Activated CD4-positive, alpha-beta T cell treated with anti-CD3 and anti-CD28 coated beads, Interleukin-2, amount 10 ng/mL, durations not matched to agents 24 days and 14 days (primary cell): ENCODE data around the gene RXRA. TPM values are rescaled to one million over a fixed set of nuclear protein-coding genes. Genes with fewer than 3 reads are reported as not detected.

ENCODE experiments used
- DNase-seq: peaks from one replicate; pipeline ENCODE4 v3.0.0; 2022
- H3K27ac Mint-ChIP-seq: one replicate; pipeline ENCODE4 v1.8.0; 2022; ENCODE audit warnings: mild to moderate bottlenecking, mixed read lengths
- H3K27me3 Mint-ChIP-seq: one replicate; pipeline ENCODE4 v1.8.0; 2022; ENCODE audit warnings: mixed read lengths
- H3K36me3 Mint-ChIP-seq: one replicate; pipeline ENCODE4 v1.8.0; 2022; ENCODE audit warnings: low read depth, mild to moderate bottlenecking, mixed read lengths
- H3K4me1 Mint-ChIP-seq: one replicate; pipeline ENCODE4 v1.8.0; 2021; ENCODE audit warnings: mixed read lengths
- H3K4me3 Mint-ChIP-seq: one replicate; pipeline ENCODE4 v1.8.0; 2022; ENCODE audit warnings: mild to moderate bottlenecking, moderate library complexity, mixed read lengths
- H3K9me3 Mint-ChIP-seq: one replicate; pipeline ENCODE4 v1.8.0; 2021; ENCODE audit warnings: mixed read lengths
- intact Hi-C: fragments of 100-400 bp; cut with micrococcal nuclease; formaldehyde crosslinking; loops from one replicate; pipeline ENCODE4 v1.15.1; 2023
- total RNA-seq: library from RNA; stranded (reverse); gene quantifications from 2 replicates; pipeline ENCODE4 v1.2.3, GENCODE V29; 2022

RXRA gene
- total RNA-seq, 1 donor from 2014 or later = 4.8 TPM

DNA sequence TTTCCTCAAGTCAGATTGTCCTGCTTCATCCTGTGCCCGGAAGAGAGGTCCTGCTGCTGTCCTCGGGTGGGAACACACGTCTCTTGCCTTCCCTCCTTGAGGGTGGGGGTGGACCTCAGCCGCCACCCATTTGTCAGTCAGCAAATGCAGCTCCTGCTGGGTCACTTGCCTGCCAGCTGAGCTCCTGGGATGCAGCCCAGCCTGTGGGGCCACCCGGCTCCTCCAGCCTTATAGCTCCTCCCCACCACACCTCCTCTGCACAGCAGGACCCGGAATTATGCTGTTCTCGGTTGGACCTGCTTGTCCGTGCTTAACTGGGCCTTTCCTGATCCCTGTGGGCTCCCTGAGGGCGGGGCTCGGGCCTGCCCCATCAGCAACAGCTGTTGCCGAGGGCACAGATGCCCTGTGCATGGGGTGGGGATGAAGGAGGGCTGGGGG, 52.7 kb downstream of the RXRA start:
- intact Hi-C loops = no loop called here
- Mint-ChIP-seq H3K27ac (no peak overlapping the region), H3K4me1 (peaks cover 10% of the 10 kb centered on the region), H3K36me3 (no peaks in the 10 kb centered on the region), H3K9me3 (no peaks in the 10 kb centered on the region), H3K4me3 (no peak overlapping the region), H3K27me3 (peaks cover 11% of the 10 kb centered on the region)
- no peak for DNase-seq

GRCh38 chr9:134379831-134380365, 53.6 kb downstream of the RXRA start:
- intact Hi-C loops = no loop called here
- peaks cover 13% of the 10 kb centered on the region for H3K27me3 Mint-ChIP-seq
- no peak overlapping the region for H3K4me3 Mint-ChIP-seq
- no peak for DNase-seq
- peaks cover 10% of the 10 kb centered on the region for H3K4me1 Mint-ChIP-seq
- no peaks in the 10 kb centered on the region for H3K9me3 Mint-ChIP-seq
- no peaks in the 10 kb centered on the region for H3K36me3 Mint-ChIP-seq
- no peak overlapping the region for H3K27ac Mint-ChIP-seq

DNA sequence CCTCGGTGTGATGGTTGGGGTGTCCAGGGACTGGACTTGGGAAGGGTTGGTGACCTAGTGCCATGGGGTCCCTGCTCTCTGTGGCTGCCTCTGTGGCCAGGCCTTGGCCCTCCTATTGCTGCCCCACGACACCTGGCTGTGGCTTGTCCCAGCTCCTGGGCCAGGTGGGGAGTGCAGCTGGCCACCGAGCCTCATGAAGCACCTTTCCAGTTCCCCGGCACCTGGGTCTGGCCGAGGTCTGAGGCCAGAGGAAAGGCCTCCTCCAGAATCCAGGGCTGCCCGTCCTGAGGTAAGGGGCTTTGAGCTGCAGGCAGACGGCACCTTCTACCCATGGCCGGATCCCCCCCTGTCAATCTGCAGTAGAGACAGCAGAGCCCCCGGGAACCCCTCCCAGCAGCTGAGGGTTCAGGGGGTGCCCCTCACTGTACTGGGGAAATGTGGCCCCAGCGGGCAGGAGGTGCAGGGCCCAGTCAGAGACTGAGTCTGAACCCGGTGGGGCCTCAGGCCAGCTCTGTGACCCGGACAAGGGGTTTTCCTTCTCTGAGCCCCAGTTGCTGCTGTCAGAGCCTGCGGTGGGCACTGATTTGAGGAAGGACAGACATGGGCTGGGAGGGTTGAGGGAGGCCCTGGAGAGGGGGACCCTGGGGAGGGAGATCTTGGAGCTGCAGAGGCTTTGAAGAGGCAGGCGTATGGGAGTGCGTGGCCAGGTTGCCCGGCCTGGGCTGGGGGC, 54.5 kb downstream of the RXRA start:
- Mint-ChIP-seq H3K27me3 (peaks cover 13% of the 10 kb centered on the region), H3K4me3 (no peak overlapping the region), H3K27ac (no peak overlapping the region), H3K4me1 (peaks cover 10% of the 10 kb centered on the region), H3K9me3 (no peaks in the 10 kb centered on the region), H3K36me3 (no peaks in the 10 kb centered on the region)
- DNase-seq = no peak
- intact Hi-C loops = no loop called here

DNA sequence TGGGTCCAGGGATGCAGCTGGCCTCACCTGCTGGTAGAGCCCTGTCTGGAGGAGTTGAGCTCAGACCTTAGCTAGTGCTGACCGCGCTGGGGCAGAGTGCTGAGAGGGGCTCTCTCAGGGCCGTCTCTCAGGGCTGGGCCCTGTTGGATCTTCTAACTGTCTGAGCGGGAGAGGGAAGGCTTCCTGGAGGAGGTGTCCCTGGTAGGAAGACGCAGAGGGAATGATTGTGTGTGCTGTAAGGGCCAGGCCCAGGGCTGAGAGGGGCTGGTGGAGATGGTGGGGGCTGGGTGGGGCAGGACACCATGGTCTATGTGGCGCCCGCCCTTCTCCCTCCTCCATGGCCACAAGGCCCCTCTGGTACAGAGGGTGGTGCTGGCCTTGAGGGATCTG, 55.0 kb downstream of the RXRA start:
- Mint-ChIP-seq H3K36me3 (no peaks in the 10 kb centered on the region), H3K27ac (no peak overlapping the region), H3K9me3 (no peaks in the 10 kb centered on the region), H3K4me1 (peaks cover 10% of the 10 kb centered on the region), H3K27me3 (peaks cover 11% of the 10 kb centered on the region), H3K4me3 (no peak overlapping the region)
- no peak for DNase-seq
- intact Hi-C loops = no loop called here

DNA sequence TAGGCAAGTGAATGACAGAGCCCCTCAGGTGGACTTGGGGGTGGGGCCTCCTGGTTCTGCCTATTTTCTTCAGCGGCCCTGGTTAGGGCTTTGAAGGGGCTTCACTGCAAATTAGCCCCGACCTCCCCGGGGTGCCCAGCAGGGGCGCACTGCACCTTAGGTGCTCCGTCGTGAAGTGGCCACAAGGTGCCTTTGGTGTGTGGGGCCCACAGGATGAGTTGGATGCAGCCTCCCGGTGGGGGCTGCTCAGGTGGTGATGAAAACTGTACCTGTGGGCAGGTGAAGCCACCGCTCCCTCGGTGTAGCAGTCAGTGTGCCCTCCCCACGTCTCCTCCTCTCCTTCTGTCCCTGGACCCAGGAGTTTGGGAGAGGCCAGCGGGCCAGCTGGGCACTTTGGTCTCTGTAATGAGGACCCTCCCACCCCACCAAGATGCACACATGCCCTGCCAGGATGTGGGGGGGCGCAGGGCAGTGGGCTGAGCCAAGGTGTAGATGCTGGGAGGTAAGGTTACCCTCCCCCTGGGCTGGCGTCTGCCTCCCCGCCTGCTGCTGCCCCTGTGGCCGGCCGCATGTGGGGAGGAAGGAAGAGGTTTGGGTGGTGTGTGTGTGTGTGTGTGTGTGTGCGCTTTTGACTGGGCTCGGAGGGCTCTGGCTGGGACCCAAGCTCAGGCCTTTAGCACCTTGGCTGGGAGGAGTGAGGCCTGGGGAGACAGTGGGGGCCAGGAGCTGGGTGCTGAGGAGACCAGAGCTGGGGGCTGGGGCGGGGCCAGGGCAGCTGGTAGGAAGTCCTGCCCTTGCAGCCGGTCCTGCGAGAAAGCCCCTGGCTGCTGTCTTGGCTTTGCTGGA, 55.6 kb downstream of the RXRA start:
- H3K27me3 Mint-ChIP-seq = peaks cover 10% of the 10 kb centered on the region
- H3K4me1 Mint-ChIP-seq = peaks cover 10% of the 10 kb centered on the region
- no peaks in the 10 kb centered on the region for H3K9me3 Mint-ChIP-seq
- no peaks in the 10 kb centered on the region for H3K36me3 Mint-ChIP-seq
- intact Hi-C loops = no loop called here
- no peak overlapping the region for H3K4me3 Mint-ChIP-seq
- no peak overlapping the region for H3K27ac Mint-ChIP-seq
- DNase-seq = peak; percentile 75

DNA sequence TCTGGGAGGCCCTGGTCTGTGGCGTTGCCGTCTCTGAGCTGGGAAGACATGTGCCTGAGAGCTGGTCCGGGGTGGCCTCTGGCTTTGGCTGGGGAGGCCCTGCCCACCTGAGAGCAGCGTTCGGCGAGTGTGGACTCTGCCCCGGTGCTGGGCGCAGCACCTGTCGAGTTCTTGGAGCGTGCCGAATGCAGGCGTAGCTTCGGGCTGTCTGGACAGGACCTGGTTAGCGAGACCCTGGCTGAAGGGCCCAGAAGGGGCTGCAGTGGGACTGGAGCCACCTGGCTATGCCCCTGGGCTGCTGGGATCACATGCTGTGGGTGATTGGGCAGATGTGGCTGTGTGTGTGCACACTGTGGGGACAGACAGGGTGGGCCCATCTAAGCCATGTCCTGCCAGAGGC, 56.5 kb downstream of the RXRA start:
- H3K9me3 Mint-ChIP-seq = no peaks in the 10 kb centered on the region
- intact Hi-C loops = no loop called here
- no peak for DNase-seq
- H3K4me3 Mint-ChIP-seq = no peak overlapping the region
- peaks cover 10% of the 10 kb centered on the region for H3K4me1 Mint-ChIP-seq
- H3K27me3 Mint-ChIP-seq = peaks cover 12% of the 10 kb centered on the region
- H3K27ac Mint-ChIP-seq = no peak overlapping the region
- no peaks in the 10 kb centered on the region for H3K36me3 Mint-ChIP-seq

DNA sequence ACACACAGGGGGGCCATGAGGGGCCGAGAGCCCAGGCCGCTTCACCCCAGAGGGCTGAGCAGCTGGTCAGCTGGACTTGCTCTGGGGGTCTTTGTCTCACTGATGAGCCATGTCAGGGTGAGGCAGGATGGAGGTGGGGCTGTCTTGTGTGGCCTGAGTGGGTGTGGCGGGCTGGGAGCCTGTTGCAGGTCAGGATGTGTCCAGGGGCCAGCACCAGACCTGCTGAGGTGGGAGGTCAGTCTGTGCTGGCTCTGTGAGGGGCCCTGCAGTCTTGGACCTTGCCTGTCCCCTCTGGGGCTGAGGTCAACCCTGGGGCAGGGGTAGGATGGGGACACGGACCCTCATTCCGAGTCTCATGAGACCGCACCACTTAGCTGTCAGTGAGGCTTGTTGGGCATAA, 56.9 kb downstream of the RXRA start:
- no peaks in the 10 kb centered on the region for H3K36me3 Mint-ChIP-seq
- peaks cover 16% of the 10 kb centered on the region for H3K27me3 Mint-ChIP-seq
- no peak overlapping the region for H3K4me3 Mint-ChIP-seq
- DNase-seq = no peak
- H3K27ac Mint-ChIP-seq = no peak overlapping the region
- intact Hi-C loops = no loop called here
- peaks cover 10% of the 10 kb centered on the region for H3K4me1 Mint-ChIP-seq
- H3K9me3 Mint-ChIP-seq = no peaks in the 10 kb centered on the region

- H3K36me3 Mint-ChIP-seq = no peaks in the 10 kb centered on the region
- peaks cover 12% of the 10 kb centered on the region for H3K4me1 Mint-ChIP-seq
- no peak overlapping the region for H3K27ac Mint-ChIP-seq
- H3K4me3 Mint-ChIP-seq = no peak overlapping the region
- peaks cover 24% of the 10 kb centered on the region for H3K27me3 Mint-ChIP-seq
- no peak for DNase-seq
- H3K9me3 Mint-ChIP-seq = no peaks in the 10 kb centered on the region
- intact Hi-C loops = no loop called here
Measured at GRCh38 chr9:134384811-134385479, 58.7 kb downstream of the RXRA start.

DNA sequence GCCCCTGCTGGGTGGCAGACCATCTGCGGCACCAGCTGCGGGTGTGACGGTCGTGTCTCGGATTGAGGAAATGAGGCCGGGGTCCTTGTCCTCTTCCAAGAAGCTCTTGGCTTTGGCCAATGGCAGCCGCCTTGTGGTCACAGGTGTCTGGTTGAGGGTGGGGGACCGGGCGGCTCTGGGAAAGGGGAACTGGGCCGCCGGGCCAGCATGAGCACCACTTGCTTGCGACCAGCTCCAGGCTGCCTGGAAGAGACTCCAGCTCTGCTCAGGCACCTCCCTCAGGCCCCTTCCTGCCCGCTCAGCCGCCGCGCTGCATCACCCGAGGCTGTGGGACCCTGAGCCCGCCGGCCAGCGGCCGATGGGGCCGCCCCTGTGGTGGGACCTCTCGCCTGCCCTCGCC, 59.7 kb downstream of the RXRA start:
- Mint-ChIP-seq H3K4me1 (peaks cover 20% of the 10 kb centered on the region), H3K9me3 (no peaks in the 10 kb centered on the region), H3K27me3 (peaks cover 28% of the 10 kb centered on the region), H3K36me3 (no peaks in the 10 kb centered on the region), H3K27ac (no peak overlapping the region), H3K4me3 (no peak overlapping the region)
- no peak for DNase-seq
- intact Hi-C loops = no loop called here

GRCh38 chr9:134386951-134387831, 60.9 kb downstream of the RXRA start:
- no peaks in the 10 kb centered on the region for H3K36me3 Mint-ChIP-seq

GRCh38 chr9:134388289-134388808, 62.1 kb downstream of the RXRA start:
- H3K4me3 Mint-ChIP-seq = no peak overlapping the region
- no peak overlapping the region for H3K27ac Mint-ChIP-seq
- peaks cover 22% of the 10 kb centered on the region for H3K27me3 Mint-ChIP-seq
- no peaks in the 10 kb centered on the region for H3K36me3 Mint-ChIP-seq
- no peaks in the 10 kb centered on the region for H3K9me3 Mint-ChIP-seq
- intact Hi-C loops = no loop called here
- DNase-seq = no peak
- peaks cover 25% of the 10 kb centered on the region for H3K4me1 Mint-ChIP-seq

More at GRCh38 chr9:134386951-134387831, 60.9 kb downstream of the RXRA start:
- Mint-ChIP-seq H3K9me3 (no peaks in the 10 kb centered on the region), H3K4me3 (no peak overlapping the region), H3K27ac (no peak overlapping the region), H3K27me3 (peaks cover 22% of the 10 kb centered on the region), H3K4me1 (peaks cover 23% of the 10 kb centered on the region)
- intact Hi-C loops = no loop called here
- no peak for DNase-seq

GRCh38 chr9:134388976-134389375, 62.7 kb downstream of the RXRA start:
- intact Hi-C loops = no loop called here
- no peak overlapping the region for H3K27ac Mint-ChIP-seq
- DNase-seq = no peak
- H3K4me3 Mint-ChIP-seq = no peak overlapping the region
- H3K4me1 Mint-ChIP-seq = peaks cover 29% of the 10 kb centered on the region
- H3K27me3 Mint-ChIP-seq = peaks cover 23% of the 10 kb centered on the region
- H3K9me3 Mint-ChIP-seq = peaks cover 3% of the 10 kb centered on the region
- H3K36me3 Mint-ChIP-seq = peaks cover 2% of the 10 kb centered on the region

DNA sequence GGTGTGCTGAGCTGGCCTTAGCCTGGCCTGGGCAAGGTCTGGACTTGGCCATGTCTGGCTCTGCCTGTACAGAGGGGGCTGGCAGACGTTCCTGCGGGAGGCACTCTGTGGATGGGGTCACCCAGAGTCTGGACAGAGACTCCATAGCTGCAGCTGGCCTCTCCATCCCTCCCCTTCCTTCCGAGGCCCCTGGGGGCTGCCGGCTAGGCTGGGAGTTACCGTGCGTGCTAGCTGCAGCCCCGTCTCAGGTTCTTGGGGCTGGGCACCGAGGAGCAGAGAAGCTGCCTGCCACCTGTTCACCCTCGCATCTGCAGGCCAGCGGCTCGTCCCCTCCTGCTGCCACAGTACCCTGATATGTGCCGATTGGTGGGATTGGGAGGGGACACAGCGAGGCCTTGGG, 63.4 kb downstream of the RXRA start:
- Mint-ChIP-seq H3K27me3 (peaks cover 23% of the 10 kb centered on the region), H3K4me3 (no peak overlapping the region), H3K4me1 (peaks cover 29% of the 10 kb centered on the region), H3K9me3 (peaks cover 5% of the 10 kb centered on the region), H3K27ac (no peak overlapping the region), H3K36me3 (peaks cover 3% of the 10 kb centered on the region)
- DNase-seq = no peak
- intact Hi-C loops = loop anchor here (2.0 to 5.0 kb wide), 3 partner anchors 17 to 227 kb away; partner anchors contain the start of genes RNU6ATAC and RXRA
